Measurements from ENCODE around the gene OR52I1. TPM values are rescaled to one million over a fixed set of nuclear protein-coding genes. Genes with fewer than 3 reads are reported as not detected.

OR52I1 gene
- total RNA-seq = not detected
- long read RNA-seq = 0 reads

- TF ChIP-seq CTCF (IDR thresholded peaks at IDR 0.05) = no peak
- no peak for TF ChIP-seq POLR2A (IDR thresholded peaks at IDR 0.05)
- no peaks in the 10 kb centered on the region for H3K4me1 ChIP-seq
- no peak within 1 kb of the TSS for H3K27ac ChIP-seq
- intact Hi-C loops (cut with DNase I) = no loop called here
- H3K4me3 ChIP-seq = no peak within 1 kb of the TSS
- H3K27me3 ChIP-seq = no peaks in the 10 kb centered on the region
- no peak for DNase-seq
- no peak for ATAC-seq
- 91% methylated on average over 1 of the region's 1 CpG for WGBS (ENCODE audit: insufficient coverage, low coverage, low lambda C conversion rate, missing lambda C conversion rate)
- no peaks in the 10 kb centered on the region for H3K9me3 ChIP-seq
- H3K36me3 ChIP-seq = peaks cover 0 to 3% (median 0%) of the 10 kb centered on the region in 4 donors
These were observed at the start of gene OR52I1 for GRCh38 chr11:4593739-4594138. OR52I1 (plus strand) TSS chr11:4594039; CDS start chr11:4594039, 0 bp downstream.

GRCh38 chr11:4544891-4545290 lies 48.9 kb upstream of the OR52I1 start, which contains the start of gene OR52M1:
OR52M1 (plus strand) TSS chr11:4545191; CDS start chr11:4545191, 0 bp downstream.
- Histone ChIP-seq H3K9me3 (no peaks in the 10 kb centered on the region), H3K27ac (peak within 1 kb of the TSS; percentile 31 to 84 (median 75)), H3K36me3 (no peaks in the 10 kb centered on the region), H3K4me1 (peaks cover 0 to 28% (median 12%) of the 10 kb centered on the region in 4 donors), H3K27me3 (no peaks in the 10 kb centered on the region), H3K4me3 (no peak within 1 kb of the TSS)
- intact Hi-C loops (cut with DNase I) = loop anchor here in 1 of 2 donors (10.0 kb wide), 1 partner anchor 360 kb away; no protein-coding TSS in a partner anchor
- no peak for TF ChIP-seq POLR2A (IDR thresholded peaks at IDR 0.05)
- WGBS (ENCODE audit: insufficient coverage, low coverage, low lambda C conversion rate, missing lambda C conversion rate) = 71% methylated on average over 4 of the region's 5 CpGs
- ATAC-seq (no peak), DNase-seq (no peak)

GRCh38 chr11:4546878-4547277 lies 47.0 kb upstream of the OR52I1 start:
- H3K4me1 ChIP-seq = peaks cover 0 to 25% (median 12%) of the 10 kb centered on the region in 4 donors
- peak overlapping the region; percentile 65 to 84 (median 75) for H3K27ac ChIP-seq
- 10% methylated on average over 1 of the region's 1 CpG for WGBS (ENCODE audit: insufficient coverage, low coverage, low lambda C conversion rate, missing lambda C conversion rate)
- no peaks in the 10 kb centered on the region for H3K9me3 ChIP-seq
- intact Hi-C loops (cut with DNase I) = loop anchor here in 1 of 2 donors (10.0 kb wide), 1 partner anchor 362 kb away; no protein-coding TSS in a partner anchor
- H3K27me3 ChIP-seq = no peaks in the 10 kb centered on the region
- peak; percentile 93 to 94 (median 94) for ATAC-seq
- H3K36me3 ChIP-seq = no peaks in the 10 kb centered on the region
- peak; percentile 83 for TF ChIP-seq POLR2A (IDR thresholded peaks at IDR 0.05)
- TF ChIP-seq CTCF (IDR thresholded peaks at IDR 0.05) = no peak
- DNase-seq = no peak
- H3K4me3 ChIP-seq = no peak overlapping the region

GRCh38 chr11:4547416-4547815 lies 46.4 kb upstream of the OR52I1 start:
- no peaks in the 10 kb centered on the region for H3K9me3 ChIP-seq
- DNase-seq = no peak
- intact Hi-C loops (cut with DNase I) = loop anchor here in 1 of 2 donors (10.0 kb wide), 1 partner anchor 363 kb away; no protein-coding TSS in a partner anchor
- no peaks in the 10 kb centered on the region for H3K36me3 ChIP-seq
- TF ChIP-seq CTCF (IDR thresholded peaks at IDR 0.05) = no peak
- no peak for TF ChIP-seq POLR2A (IDR thresholded peaks at IDR 0.05)
- H3K4me3 ChIP-seq = no peak overlapping the region
- H3K4me1 ChIP-seq = peaks cover 0 to 25% (median 12%) of the 10 kb centered on the region in 4 donors
- peak overlapping the region; percentile 65 to 84 (median 75) for H3K27ac ChIP-seq
- peak in 2 of 4 donors; percentile 9 to 12 for ATAC-seq
- no peaks in the 10 kb centered on the region for H3K27me3 ChIP-seq
- WGBS (ENCODE audit: insufficient coverage, low coverage, low lambda C conversion rate, missing lambda C conversion rate) = 68% methylated on average over 4 of the region's 4 CpGs

- no peak overlapping the region for H3K4me3 ChIP-seq
- no peaks in the 10 kb centered on the region for H3K36me3 ChIP-seq
- ATAC-seq (peak; percentile 36 to 57 (median 50)), DNase-seq (no peak)
- no peak overlapping the region for H3K27ac ChIP-seq
- TF ChIP-seq CTCF (IDR thresholded peaks at IDR 0.05) = peak; percentile 38 to 58 (median 50)
- no peak for TF ChIP-seq POLR2A (IDR thresholded peaks at IDR 0.05)
- intact Hi-C loops (cut with DNase I) = loop anchor here in 1 of 2 donors (10.0 kb wide), 1 partner anchor 367 kb away; no protein-coding TSS in a partner anchor
- 76% methylated on average over 5 of the region's 8 CpGs for WGBS (ENCODE audit: insufficient coverage, low coverage, low lambda C conversion rate, missing lambda C conversion rate)
- no peaks in the 10 kb centered on the region for H3K9me3 ChIP-seq
- no peaks in the 10 kb centered on the region for H3K27me3 ChIP-seq
- peaks cover 0 to 17% (median 8%) of the 10 kb centered on the region in 4 donors for H3K4me1 ChIP-seq
These were observed 42.4 kb upstream of the OR52I1 start for GRCh38 chr11:4551346-4551979.
